Liver (tissue), 9 donors: ENCODE results near the gene HDGFL3. TPM values are rescaled to one million over a fixed set of nuclear protein-coding genes. Genes with fewer than 3 reads are reported as not detected.

Experiments
- DNase-seq: peaks from one replicate; pipeline ENCODE4 v3.0.0-alpha.2; 2017; ENCODE audit warnings: low spot score
- H3K27ac ChIP-seq, 2 donors: one replicate each; pipeline ENCODE4 v1.7.0; 2013; ENCODE audit warnings: inconsistent platforms in 2 of 2, low read length in 2 of 2, control low read depth in 1 of 2, low read depth in 1 of 2, mild to moderate bottlenecking in 1 of 2
- H3K27me3 ChIP-seq, 4 donors: one replicate each; pipeline versions ENCODE4 v1.6.1 to v1.7.0; 2013; ENCODE audit warnings: low read length in 3 of 4, inconsistent platforms in 1 of 4, mild to moderate bottlenecking in 1 of 4, moderate library complexity in 1 of 4; ENCODE audit not compliant: control insufficient read depth in 4 of 4, insufficient read depth in 4 of 4
- H3K36me3 ChIP-seq, 4 donors: one replicate each; pipeline versions ENCODE4 v1.6.1 to v1.7.0; 2013; ENCODE audit warnings: low read length in 3 of 4, mild to moderate bottlenecking in 3 of 4, low read depth in 1 of 4, moderate library complexity in 1 of 4; ENCODE audit not compliant: control insufficient read depth in 4 of 4, insufficient read depth in 3 of 4
- H3K4me1 ChIP-seq, 4 donors: one replicate each; pipeline versions ENCODE4 v1.6.1 to v1.7.0; 2013; ENCODE audit warnings: low read length in 3 of 4, mild to moderate bottlenecking in 3 of 4, moderate library complexity in 1 of 4; ENCODE audit not compliant: control insufficient read depth in 4 of 4, insufficient read depth in 4 of 4
- H3K4me3 ChIP-seq, 3 donors: one replicate each; pipeline versions ENCODE4 v1.6.1 to v1.7.0; 2013; ENCODE audit warnings: low read length in 3 of 3, control low read depth in 1 of 3, low read depth in 1 of 3, mild to moderate bottlenecking in 1 of 3
- H3K9ac ChIP-seq, 2 donors: one replicate each; pipeline ENCODE4 v1.7.0; 2013; ENCODE audit warnings: low read length in 2 of 2, mild to moderate bottlenecking in 2 of 2, moderate library complexity in 2 of 2, control low read depth in 1 of 2, low read depth in 1 of 2
- H3K9me3 ChIP-seq, 4 donors: one replicate each; pipeline versions ENCODE4 v1.6.1 to v1.7.0; 2013; ENCODE audit warnings: low read length in 3 of 4; ENCODE audit not compliant: control insufficient read depth in 4 of 4
- CTCF ChIP-seq: fragments of 150-350 bp; IDR thresholded peaks from 2 replicates; pipeline ENCODE4 v1.5.1; 2017; ENCODE audit warnings: improper control_type of control experiment, low read depth, low read length; ENCODE audit not compliant: missing input control
- EGR1 ChIP-seq, 2 donors: IDR thresholded peaks; 2 replicates each; pipeline ENCODE4 v1.6.1; 2016 to 2018; ENCODE audit warnings: antibody characterized with exemption in 2 of 2, low read depth in 2 of 2
- GABPA ChIP-seq, 2 donors: IDR thresholded peaks in 1 of 2; conservative IDR thresholded peaks in 1 of 2; 2 replicates each; pipeline ENCODE4 v1.6.1; 2016; ENCODE audit warnings: antibody characterized with exemption in 2 of 2, mild to moderate bottlenecking in 1 of 2, moderate library complexity in 1 of 2
- HNF4A ChIP-seq, 2 donors: conservative IDR thresholded peaks; 2 replicates each; pipeline ENCODE4 v1.6.1; 2016; ENCODE audit warnings: antibody characterized with exemption in 2 of 2, mild to moderate bottlenecking in 2 of 2
- NR2F2 ChIP-seq: IDR thresholded peaks from 2 replicates; pipeline ENCODE4 v1.6.1; 2016; ENCODE audit warnings: antibody characterized with exemption
- RAD21 ChIP-seq, 2 donors: IDR thresholded peaks; 2 replicates each; pipeline ENCODE4 v1.6.1; 2016; ENCODE audit warnings: antibody characterized with exemption in 2 of 2, mild to moderate bottlenecking in 2 of 2
- REST ChIP-seq: IDR thresholded peaks from 2 replicates; pipeline ENCODE4 v1.6.1; 2016; ENCODE audit warnings: antibody characterized with exemption, mild to moderate bottlenecking
- RXRA ChIP-seq, 2 donors: IDR thresholded peaks; 2 replicates each; pipeline ENCODE4 v1.6.1; 2017 to 2018; ENCODE audit warnings: antibody characterized with exemption in 2 of 2, mild to moderate bottlenecking in 1 of 2
- SP1 ChIP-seq: IDR thresholded peaks from 2 replicates; pipeline ENCODE4 v1.6.1; 2018; ENCODE audit warnings: antibody characterized with exemption, mild to moderate bottlenecking
- TAF1 ChIP-seq: conservative IDR thresholded peaks from 2 replicates; pipeline ENCODE4 v1.6.1; 2016; ENCODE audit warnings: antibody characterized with exemption, mild to moderate bottlenecking
- YY1 ChIP-seq: IDR thresholded peaks from 2 replicates; pipeline ENCODE4 v1.6.1; 2016; ENCODE audit warnings: antibody characterized with exemption, mild to moderate bottlenecking
- WGBS: extraction: QIAGEN DNeasy Blood & Tissue Kit; methylation state at CpG from one replicate; pipeline ENCODE4 v1.1.7; 2013; 5-methylcytosine and 5-hydroxymethylcytosine counted together
- polyA plus RNA-seq, 2 donors: library from polyadenylated mRNA; stranded (reverse) in 1 of 2; unstranded in 1 of 2; fragments of 200-250 nt in 1 of 2; fragments of >200 nt in 1 of 2; fragmentation: Nextera tagmentation in 1 of 2; extraction: Ambion mirVana in 1 of 2; gene quantifications; one replicate each; pipeline versions ENCODE4 v1.2.1 to v1.2.3, GENCODE V29; 2013 to 2015
- total RNA-seq, 2 donors: library from RNA; depleted of rRNA; stranded (reverse); fragments of >200 nt; gene quantifications; one replicate each; pipeline ENCODE4 v1.2.3, GENCODE V29; 2014
- TF ChIP-seq, protein P1 (sequence below): IDR thresholded peaks from 2 replicates; pipeline ENCODE4 v1.6.1; 2016; ENCODE audit warnings: antibody characterized with exemption
- donor health status: healthy.
- donor health status: healthy.
- donor health status: healthy.
- donor health status: healthy.
- donor health status: healthy.

HDGFL3 gene
- total RNA-seq (1 to 10 TPM; 1.1 to 3.5 TPM), polyA plus RNA-seq (under 1 TPM; 0.44 to 0.92 TPM)

GRCh38 chr15:83207660-83208366, at the start of gene HDGFL3:
TSS of gene HDGFL3 (minus strand) at chr15:83207823. CDS start at chr15:83207414, 409 bp downstream.
- Histone ChIP-seq H3K4me1 (peaks cover 0 to 13% (median 4%) of the 10 kb centered on the region in 4 donors), H3K27me3 (peaks cover 0 to 19% (median 2%) of the 10 kb centered on the region in 4 donors), H3K9me3 (no peaks in the 10 kb centered on the region), H3K36me3 (no peaks in the 10 kb centered on the region), H3K4me3 (peak within 1 kb of the TSS in 2 of 3 donors; percentile 21 to 72), H3K9ac (no peak within 1 kb of the TSS), H3K27ac (peak within 1 kb of the TSS; percentile 33 to 48)
- 2% methylated on average over 94 of the region's 94 CpGs for WGBS
- DNase-seq = peak; percentile 55
- TF ChIP-seq RXRA (IDR thresholded peaks at IDR 0.05) (no peak), SP1 (no peak)
- TF ChIP-seq, protein P1, sequence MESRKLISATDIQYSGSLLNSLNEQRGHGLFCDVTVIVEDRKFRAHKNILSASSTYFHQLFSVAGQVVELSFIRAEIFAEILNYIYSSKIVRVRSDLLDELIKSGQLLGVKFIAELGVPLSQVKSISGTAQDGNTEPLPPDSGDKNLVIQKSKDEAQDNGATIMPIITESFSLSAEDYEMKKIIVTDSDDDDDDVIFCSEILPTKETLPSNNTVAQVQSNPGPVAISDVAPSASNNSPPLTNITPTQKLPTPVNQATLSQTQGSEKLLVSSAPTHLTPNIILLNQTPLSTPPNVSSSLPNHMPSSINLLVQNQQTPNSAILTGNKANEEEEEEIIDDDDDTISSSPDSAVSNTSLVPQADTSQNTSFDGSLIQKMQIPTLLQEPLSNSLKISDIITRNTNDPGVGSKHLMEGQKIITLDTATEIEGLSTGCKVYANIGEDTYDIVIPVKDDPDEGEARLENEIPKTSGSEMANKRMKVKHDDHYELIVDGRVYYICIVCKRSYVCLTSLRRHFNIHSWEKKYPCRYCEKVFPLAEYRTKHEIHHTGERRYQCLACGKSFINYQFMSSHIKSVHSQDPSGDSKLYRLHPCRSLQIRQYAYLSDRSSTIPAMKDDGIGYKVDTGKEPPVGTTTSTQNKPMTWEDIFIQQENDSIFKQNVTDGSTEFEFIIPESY = no peak

GRCh38 chr15:83250781-83251180, 43.2 kb upstream of the HDGFL3 start:
- Histone ChIP-seq H3K4me3 (no peak overlapping the region), H3K9me3 (no peaks in the 10 kb centered on the region), H3K27me3 (peaks cover 2 to 8% (median 5%) of the 10 kb centered on the region in 4 donors), H3K36me3 (no peaks in the 10 kb centered on the region), H3K4me1 (peaks cover 0 to 2% (median 0%) of the 10 kb centered on the region in 4 donors), H3K9ac (no peak overlapping the region), H3K27ac (no peak overlapping the region)
- no peak for DNase-seq
- TF ChIP-seq NR2F2 (no peak), EGR1 (IDR thresholded peaks at IDR 0.05; ENCODE audit: low read depth in 2 of 2) (no peak), REST (no peak), YY1 (no peak), HNF4A (conservative IDR thresholded peaks at IDR 0.05) (no peak), TAF1 (no peak), SP1 (no peak), CTCF (no peak), GABPA (IDR thresholded peaks at IDR 0.05 in 1 of 2, conservative IDR thresholded peaks at IDR 0.05 in 1 of 2) (no peak), RAD21 (IDR thresholded peaks at IDR 0.05) (no peak)
- TF ChIP-seq, protein P1 = no peak
